Tibial nerve (tissue), 4 donors: Measurements from ENCODE around the gene USP46.

Experiments
- EP300 ChIP-seq, 2 donors: sonication (generic); formaldehyde crosslinking; IDR thresholded peaks; one replicate each; pipeline ENCODE4 v1.6.1; 2017; ENCODE audit warnings: antibody characterized with exemption in 2 of 2, mild to moderate bottlenecking in 1 of 2
- POLR2A ChIP-seq, 2 donors: fragments of 450-650 bp; IDR thresholded peaks; one replicate each; pipeline ENCODE4 v1.6.1; 2017; ENCODE audit warnings: antibody characterized with exemption in 2 of 2, mild to moderate bottlenecking in 2 of 2, moderate library complexity in 2 of 2
- TF ChIP-seq, protein P1 (sequence below), 5 experiments: fragments of 200-600 bp in 3 of 5; fragments of 450-650 bp in 2 of 5; sonication (generic) in 3 of 5; IDR thresholded peaks; one replicate each; pipeline ENCODE4 v1.5.1; 2016 to 2019; ENCODE audit warnings: antibody characterized with exemption in 5 of 5, mild to moderate bottlenecking in 3 of 5, moderate library complexity in 2 of 5

DNA sequence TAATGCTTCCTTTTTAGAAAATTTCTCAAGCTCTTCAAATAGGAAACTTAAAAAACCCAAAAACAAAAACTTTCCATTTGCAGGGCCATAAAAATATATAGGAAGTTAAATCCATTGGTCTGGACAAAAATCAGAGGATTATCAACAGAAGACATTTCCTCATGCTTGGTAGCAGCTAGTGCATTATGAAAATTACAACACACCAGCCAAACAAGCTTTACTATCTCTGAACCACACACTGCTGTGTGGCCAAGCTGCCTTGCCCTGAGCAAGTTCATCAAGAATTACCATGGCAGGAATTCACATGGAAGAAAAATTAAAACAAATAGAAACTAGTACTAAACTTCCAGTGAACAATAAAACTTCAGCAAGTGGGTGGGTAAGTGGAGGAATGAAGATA lies 3.6 kb downstream of the USP46 start:
- TF ChIP-seq POLR2A (IDR thresholded peaks at IDR 0.05), result no peak
- TF ChIP-seq, protein P1, sequence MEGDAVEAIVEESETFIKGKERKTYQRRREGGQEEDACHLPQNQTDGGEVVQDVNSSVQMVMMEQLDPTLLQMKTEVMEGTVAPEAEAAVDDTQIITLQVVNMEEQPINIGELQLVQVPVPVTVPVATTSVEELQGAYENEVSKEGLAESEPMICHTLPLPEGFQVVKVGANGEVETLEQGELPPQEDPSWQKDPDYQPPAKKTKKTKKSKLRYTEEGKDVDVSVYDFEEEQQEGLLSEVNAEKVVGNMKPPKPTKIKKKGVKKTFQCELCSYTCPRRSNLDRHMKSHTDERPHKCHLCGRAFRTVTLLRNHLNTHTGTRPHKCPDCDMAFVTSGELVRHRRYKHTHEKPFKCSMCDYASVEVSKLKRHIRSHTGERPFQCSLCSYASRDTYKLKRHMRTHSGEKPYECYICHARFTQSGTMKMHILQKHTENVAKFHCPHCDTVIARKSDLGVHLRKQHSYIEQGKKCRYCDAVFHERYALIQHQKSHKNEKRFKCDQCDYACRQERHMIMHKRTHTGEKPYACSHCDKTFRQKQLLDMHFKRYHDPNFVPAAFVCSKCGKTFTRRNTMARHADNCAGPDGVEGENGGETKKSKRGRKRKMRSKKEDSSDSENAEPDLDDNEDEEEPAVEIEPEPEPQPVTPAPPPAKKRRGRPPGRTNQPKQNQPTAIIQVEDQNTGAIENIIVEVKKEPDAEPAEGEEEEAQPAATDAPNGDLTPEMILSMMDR (IDR thresholded peaks at IDR 0.05), result no peak
- no peak for TF ChIP-seq EP300 (IDR thresholded peaks at IDR 0.05)
